GM11168 (cell line): Measurements from ENCODE around the gene RFX5.

Source experiments
- in situ Hi-C: fragments of 300-500 bp; cut with MboI; formaldehyde crosslinking; loops from one replicate; pipeline ENCODE4 v1.12.0; 2022; ENCODE audit warnings: low sequenced_read_pairs; ENCODE audit not compliant: unreplicated experiment

Gene RFX5

DNA sequence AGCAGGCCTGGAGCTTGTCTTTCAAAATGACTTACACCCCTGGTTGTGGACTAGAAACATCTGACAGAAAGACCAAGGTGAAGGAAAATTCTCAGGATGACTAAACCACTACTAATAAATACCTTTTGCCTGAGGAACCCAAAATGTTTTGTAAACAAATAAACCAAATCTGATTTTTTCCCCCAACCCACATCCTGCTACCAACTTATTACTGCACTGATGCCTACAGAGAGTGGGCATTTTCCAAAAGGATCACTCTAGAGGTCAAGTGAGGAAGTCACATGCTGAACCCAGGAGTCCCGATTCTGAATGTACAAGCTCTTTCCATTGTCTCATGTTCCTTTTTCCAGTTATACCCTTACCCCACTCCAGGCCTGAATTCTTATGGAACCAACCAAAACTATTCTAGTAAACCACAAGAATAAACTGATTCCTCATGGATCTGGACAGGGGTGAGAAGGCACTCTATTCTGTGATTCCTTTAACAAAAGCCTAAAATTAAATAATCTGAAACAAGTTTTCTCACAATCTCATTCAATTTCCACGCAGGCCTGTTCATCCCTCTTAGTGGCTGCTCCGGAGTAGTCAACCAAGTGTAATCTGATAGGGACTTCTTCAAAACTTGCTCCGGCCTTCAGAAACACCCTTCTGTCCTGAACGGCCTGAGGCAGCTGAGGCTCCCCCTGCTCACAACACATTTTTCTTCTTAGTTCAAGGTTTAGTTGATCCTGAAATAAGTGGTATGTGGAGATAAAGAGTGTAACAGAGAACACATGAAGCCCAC, 21.2 kb downstream of the RFX5 start:
- in situ Hi-C loops = no loop called here

DNA sequence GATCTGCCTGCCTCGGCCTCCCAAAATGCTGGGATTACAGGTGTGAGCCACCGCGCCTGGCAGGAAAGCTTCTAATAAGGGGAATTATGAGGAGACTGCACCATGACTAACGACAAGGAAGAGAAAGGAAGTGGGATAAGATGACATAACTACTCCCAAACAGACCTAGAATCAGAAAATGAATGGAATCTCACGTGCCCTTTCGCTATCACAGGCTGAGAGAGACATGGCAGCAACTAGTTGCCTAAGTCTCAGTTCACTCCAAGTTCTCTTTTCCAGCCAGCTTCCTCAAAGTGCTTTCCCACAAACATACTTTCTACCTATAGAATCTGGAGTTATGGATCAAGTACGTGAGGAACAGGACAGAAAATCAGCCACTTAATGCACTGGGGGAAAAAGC, 21.8 kb downstream of the RFX5 start:
- in situ Hi-C loops = no loop called here

DNA sequence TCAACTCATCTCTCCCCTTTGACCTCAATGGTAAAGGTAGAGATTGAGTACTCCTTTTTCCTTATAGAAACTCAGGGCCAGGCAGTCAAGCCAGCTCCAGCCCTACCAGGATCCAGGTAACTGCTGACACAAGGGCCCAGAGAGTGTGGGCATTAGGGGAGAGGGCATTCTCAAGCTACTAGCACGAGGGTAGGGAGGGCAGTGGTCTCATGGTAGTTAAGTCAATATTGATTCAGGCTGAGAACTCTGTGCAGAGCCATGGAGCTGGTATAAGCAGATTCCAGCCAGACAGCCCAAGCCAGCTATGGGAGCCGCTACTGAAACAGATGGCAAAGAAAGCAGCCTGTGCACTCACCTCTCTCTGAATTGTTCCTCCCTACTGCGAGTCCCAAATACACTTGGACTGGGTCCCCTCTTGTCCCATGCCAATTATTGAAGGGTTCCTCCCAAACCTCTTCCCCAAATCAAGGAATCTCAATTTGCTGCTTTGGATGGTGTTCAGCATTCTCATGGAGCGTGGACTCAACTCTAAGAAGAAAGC, 22.6 kb downstream of the RFX5 start:
- in situ Hi-C loops = no loop called here

DNA sequence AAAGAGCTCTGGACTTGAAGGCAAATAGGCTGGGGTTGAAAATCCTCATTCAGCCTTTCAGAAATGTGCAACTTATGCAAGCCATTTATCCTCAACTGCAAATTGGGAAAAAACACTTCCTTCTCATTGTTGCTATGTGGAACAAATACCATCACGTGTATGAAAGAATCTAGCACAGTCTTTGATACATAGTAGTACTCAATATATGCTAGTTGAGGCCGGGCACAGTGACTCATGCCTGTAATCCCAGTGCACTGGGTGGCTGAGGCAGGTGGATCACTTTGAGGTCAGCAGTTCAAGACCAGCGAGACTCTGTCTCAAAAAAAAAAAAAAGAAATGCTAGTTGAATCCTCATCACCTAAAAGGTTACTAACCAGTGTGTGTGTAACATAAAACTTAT, 28.1 kb downstream of the RFX5 start:
- in situ Hi-C loops = no loop called here

DNA sequence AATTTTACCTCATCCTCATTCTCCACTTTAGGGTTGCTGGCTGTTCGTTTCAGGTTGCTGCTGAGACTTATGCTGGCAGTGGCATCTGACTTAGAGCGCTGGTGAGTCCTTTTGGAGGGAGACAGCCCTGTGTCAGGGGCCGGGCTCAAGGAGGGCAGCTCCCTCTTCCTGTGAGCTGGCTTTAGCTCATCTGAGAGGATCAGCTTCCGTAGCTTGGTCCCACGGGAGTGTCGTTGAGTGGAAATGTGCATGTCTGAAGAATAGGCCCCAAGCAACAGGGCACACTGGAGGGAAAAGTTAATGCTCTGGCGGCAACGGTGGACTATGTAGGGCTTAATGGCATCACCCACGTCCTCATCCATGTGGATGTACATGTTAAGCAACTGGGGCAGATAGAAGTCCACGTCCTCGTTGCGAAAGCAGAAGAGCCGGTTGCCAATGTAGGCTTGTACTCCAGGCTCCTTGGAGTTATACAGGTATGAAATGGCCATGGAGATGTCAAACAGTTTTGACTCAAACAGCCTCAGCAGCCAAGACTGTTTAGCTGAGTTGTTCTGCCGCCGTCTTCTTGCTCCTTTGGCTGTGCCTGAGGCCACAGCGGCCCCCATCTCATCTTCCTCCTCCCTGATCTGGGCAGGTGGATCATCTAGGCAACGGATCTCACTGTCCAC, 31.4 kb downstream of the RFX5 start:
- in situ Hi-C loops = no loop called here

DNA sequence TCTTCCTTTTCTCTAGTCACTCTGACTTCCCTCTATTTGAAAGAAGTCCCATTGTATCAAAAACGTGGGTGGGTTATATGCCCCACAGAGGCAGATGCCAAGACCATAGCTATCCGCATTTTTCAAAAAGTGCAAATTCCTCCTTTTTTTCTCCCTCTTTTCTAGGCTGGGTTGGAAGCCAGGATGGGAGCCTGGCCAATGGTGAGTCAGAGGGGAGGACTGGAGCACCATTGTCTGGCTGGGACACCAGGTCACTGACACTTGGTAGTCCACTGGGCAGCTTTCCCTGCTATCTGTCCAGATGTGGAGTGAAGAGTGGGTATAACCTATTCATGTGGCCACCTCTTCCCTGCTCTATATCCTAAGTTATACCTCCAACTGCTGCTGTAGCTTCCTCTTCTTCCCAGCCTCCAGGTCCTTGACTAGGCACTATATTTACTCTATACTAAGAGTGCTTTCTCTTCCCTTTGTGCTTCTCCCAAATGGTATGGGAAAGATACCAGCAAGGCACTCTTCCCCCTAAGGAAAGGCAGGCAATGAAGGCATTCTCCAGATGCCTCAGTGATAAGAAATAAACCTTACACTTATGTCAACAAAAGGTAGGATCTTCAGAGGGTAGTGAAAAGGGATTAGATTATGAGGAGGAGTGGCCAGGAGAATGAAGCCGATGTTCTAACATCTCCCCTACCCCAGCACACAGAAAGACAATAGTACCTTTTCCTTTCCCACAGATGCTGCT, 32.7 kb downstream of the RFX5 start:
- in situ Hi-C loops = no loop called here

DNA sequence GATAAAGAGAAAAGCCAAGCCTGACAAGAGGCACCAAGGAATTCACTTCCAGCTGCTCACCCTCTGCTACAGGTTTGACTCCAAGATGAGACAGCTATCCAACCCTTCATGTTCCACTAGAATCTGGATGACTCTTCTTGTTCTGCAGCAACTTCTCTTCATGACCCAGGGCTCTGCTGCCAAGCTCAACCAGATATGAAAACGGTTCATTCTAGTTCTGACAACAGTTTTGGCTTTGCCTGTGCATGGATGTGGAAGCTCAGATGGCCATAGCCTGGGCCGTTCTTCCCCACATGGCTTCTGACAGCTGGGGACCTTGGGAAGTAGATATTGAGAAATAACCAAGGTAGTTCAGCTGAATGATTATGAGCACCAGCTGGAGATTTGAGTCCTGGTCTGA, 33.6 kb downstream of the RFX5 start:
- in situ Hi-C loops = no loop called here

DNA sequence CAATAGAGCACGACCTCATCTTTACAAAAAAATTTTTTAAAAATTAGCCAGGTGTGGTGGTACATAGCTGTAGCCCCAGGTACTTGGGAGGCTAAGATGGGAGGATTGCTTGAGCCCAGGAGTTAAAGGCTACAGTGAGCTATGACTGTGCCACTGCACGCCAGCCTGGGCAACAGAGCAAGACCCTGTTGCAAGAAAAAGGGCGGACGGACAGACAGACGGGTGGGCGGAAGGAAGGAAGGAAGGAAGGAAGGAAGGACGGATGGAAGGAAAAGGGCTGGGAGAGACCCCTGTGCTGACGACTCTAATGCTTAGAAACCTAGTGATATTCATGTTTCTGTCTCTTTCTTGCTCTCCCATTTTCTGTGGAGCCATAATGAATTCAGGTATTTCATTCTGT, 34.2 kb downstream of the RFX5 start:
- in situ Hi-C loops = no loop called here

DNA sequence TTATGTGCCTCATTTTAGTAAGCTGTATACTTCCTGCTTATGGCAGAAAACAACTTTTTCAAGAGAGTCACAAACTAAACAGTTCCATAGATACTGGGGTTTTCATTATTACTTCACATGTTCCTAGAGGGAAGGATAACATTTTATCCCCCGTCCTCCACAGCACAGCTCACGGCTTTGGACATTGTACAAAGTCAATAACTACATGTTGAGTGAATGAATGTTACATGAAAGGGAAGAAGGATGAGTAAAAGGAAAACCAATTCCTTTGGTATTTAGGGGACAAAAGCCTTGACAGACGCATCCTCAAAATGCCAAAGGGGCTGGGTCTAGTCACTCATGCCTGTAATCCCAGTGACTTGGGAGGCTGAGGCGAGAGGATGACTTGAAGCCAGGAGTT, 34.6 kb downstream of the RFX5 start:
- in situ Hi-C loops = no loop called here

DNA sequence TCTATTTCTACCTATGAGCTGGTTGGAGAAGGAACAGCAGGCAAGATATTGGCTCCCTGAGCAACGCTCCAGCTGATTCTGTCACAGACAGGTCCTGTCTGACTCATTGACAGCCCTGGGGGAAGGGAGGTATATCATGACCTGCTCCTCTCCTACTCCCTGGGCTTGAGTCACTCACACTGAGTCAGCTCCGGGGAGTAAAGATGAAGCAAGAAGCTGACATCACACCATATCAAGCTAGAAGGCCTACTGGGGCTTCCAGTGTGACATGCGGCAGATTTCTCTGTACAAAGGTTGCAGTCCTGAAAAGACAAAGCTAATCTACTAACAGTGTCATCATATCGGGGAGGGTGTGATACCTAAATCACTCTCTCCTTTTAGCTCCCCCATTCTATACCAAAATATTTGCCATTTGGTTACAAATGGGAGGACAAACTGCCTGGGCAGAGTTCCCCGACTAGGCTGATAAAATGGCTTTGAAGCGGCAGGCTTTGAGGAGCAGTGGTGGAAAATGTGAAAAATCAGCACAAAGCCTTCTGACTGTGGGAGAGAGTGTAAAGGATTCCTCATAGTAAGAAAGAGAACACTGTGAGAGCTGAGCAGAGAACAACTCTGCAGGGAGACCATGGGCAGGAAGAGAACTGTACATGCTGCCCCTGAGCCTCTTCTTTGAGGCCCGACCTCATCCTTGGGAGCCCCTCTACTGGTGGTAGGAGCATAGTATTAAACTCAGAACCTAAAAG, 35.3 kb downstream of the RFX5 start:
- in situ Hi-C loops = no loop called here

DNA sequence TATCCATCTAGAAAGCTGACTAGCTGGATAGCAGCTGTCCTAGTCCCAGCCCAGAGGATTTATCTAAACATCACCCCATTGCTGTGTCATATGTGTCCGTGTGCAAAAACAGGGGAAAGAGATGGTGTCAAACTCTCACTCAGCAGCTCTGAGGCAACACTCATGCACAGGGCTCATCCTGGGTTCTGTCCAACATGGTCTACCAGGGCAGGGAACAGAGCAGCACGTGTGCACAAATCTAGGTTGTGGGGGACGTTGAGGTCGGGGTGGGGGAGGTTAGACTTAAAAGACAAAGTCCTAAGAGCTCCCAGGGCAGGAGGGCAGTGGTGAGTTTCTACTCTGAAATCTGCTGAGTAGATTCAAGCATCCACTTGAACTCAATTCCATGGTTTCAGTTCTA, 36.0 kb downstream of the RFX5 start:
- in situ Hi-C loops = no loop called here

DNA sequence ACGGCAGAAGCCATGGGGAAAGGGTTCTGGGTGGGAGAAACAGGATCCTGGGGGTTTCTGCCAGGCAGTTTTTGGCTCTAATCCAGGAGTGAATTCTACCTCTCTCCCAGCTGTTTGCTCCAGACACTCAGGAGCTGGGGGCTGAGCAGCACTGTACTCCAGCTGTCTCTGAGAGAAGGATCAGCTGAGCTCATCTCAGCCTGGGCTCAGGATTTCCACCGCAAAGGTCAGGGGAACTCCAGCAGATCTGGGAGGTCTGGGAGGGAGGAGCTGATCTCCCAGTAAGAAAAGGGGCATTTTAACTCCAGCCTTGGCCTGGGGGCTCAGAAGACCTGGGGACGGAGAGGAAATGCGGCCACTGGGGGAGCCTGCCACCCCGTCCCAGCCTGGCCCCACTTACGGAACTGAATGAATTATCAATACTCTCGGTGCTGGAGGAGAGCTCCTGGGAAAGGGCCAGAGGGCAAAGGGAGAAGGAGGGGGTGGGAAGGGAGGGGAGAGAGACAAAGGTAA, 37.2 kb downstream of the RFX5 start:
- in situ Hi-C loops = no loop called here

DNA sequence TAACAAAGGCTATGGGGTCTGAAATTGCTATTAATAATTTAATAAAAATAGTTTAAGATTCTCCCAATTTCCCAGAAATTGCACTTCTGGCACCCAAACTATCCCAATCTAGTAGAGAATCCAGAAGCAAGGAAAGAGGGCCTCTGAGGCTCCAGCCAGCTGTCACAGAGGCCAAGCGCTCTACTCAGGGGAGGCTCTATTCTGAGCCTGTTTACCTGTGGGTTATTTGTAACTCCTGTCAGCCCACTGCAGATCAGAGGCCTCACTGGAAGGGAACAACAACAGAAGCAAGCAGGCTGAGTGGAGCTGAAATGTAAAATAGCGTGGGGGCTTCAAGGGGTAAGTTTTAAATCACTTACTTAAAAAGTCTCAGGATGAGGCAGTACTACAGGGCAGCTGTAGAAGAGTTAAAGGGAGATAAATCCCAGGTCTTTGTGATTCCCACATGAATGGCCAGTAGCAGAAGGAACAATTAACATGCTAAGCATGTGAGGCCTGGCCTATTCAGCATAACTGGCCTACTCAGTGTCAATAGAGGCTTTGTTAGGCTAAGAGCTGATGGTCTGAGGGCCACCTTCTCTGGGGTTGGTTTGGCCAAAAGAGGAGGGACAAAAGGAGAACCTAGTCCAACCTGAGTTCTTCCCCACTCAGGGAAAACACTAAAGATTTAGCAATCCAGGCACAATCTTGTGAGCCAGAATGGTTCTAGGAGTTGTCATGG, 52.1 kb downstream of the RFX5 start:
- in situ Hi-C loops = no loop called here

DNA sequence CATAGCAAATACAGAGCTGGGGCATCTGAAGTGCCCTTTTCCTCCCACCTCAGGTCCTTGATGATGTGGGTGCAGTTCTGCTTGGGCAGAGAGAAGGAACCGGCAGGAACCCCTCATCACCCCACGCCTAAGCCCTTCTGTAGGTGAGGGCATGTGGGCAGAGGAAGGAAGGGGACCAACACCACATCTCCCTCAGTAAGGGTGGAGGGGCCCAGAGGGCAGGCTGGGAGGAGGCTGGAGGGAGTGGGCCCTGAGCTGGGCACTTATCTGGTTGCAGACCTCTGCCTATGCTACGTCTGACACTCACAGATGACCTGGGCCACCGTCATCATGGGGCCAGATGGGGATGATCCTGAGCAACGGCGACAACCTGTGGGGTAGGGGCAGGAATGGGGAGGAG, 54.0 kb downstream of the RFX5 start:
- in situ Hi-C loops = no loop called here

DNA sequence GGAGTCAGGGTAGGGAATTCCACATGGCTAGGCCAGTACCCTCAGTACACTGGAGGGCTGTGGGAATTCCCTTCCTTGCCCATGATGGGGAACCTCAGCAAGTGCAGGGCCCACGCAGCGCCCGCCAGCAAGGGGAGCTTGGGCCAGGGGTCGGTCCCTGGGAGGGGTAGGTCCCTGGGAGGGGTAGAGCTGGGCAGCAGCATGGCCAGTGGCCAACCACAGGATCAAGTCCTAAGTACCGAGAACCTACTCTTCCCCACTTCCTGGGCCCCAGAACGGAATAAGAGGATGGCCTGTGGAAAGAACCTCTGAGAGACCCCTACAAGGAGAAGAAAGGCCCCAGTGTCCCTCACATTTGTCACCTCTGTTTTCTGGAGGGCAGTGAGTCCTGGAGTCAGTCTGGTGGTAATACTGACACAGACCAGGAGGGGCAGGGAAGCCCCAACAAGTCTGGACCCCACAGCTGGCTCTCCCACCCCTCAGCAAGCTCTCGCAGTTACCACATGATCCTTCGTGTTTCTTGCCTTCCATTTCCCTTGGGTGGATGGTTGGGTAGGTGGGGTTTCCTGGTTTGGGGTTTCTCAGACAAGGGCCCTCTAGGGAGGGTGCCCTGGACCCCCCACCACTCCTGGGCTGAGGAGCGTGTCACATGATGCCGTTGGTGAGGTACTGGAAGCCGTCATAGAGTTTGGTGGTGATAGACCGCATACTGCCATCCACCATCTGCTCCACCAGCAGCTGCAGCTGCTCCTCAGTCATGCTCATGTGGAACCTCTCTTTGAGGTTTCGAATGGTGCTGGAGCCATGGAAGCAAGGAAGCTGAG, 54.6 kb downstream of the RFX5 start:
- in situ Hi-C loops = no loop called here

DNA sequence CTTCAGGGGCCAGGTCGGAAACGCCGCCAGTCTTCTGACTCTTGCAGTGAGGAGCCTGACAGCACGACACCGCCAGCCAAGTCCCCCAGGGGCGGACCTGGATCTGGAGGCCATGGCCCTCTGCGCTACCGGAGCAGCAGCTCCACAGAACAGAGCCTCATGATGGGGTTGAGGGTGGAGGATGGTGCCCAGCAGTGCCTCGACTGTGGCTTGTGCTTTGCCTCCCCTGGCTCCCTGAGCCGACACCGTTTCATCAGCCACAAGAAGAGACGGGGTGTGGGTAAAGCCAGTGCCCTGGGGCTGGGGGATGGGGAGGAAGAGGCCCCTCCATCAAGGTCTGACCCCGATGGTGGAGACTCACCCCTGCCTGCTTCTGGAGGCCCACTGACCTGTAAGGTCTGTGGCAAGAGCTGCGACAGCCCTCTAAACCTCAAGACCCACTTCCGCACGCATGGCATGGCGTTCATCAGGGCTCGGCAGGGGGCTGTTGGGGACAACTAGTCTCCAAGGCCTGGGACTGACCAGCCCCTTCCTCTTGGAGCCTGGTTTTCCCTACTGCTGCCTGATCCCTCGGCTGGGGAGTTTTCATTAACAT, 56.2 kb downstream of the RFX5 start:
- in situ Hi-C loops = no loop called here
